ENCODE measurements around the gene STING1.

STING1 gene

DNA sequence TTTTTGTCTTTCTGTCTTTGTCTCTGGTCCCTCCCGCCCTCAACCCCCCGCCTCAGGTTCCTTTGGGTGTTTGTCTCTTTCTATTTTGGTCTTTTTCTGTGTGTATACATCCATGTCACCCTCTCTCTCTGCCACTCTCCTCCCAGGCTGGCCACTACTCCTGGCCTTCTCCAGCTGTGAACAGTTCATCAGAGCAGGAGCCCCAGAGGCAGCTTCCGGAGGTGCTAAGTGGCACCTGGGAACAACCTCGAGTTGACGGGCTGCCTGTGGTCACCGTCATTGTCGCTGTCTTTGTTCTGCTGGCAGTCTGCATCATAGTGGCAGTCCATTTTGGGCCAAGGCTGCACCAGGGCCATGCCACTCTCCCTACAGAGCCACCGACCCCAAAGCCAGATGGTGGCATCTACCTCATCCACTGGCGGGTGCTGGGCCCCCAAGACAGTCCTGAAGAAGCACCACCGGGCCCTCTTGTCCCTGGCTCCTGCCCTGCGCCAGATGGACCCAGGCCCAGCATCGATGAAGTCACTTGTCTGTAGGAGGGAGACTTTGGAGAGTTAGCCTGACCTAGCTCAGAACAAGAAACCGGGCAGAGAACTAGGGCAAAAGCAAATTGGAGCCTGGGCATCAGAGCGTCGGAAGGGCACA is 10.1 kb downstream of the STING1 start:
- TF ChIP-seq, protein P1, sequence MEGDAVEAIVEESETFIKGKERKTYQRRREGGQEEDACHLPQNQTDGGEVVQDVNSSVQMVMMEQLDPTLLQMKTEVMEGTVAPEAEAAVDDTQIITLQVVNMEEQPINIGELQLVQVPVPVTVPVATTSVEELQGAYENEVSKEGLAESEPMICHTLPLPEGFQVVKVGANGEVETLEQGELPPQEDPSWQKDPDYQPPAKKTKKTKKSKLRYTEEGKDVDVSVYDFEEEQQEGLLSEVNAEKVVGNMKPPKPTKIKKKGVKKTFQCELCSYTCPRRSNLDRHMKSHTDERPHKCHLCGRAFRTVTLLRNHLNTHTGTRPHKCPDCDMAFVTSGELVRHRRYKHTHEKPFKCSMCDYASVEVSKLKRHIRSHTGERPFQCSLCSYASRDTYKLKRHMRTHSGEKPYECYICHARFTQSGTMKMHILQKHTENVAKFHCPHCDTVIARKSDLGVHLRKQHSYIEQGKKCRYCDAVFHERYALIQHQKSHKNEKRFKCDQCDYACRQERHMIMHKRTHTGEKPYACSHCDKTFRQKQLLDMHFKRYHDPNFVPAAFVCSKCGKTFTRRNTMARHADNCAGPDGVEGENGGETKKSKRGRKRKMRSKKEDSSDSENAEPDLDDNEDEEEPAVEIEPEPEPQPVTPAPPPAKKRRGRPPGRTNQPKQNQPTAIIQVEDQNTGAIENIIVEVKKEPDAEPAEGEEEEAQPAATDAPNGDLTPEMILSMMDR (IDR thresholded peaks at IDR 0.05; ENCODE audit: low read depth, low read length) = no peak
- DNase-seq (ENCODE audit: extremely low read depth, low read depth) = no peak

DNA sequence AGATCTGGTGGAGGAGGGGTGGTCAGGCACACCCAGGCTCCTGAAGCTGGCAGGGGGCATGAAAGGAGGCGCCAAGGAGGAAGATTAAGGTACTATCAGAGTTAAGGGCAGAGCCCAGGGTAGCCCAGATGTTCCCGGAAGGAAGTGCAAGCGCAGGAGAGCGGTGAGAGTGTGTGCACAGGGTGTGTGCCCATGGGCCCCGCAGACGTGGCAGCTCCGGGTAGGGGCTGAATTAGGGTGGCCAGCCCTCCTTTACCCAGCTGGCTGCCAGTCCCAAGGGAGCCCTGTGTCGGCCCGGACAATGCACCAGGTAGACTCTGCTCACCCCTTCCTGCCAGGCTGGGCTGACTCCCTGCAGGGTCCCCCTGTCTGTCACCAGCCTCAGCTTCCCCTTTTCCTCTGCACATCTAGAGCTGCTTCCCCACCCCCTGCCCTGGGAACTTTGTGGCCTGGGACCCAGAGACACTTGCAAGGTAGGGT is 11.7 kb downstream of the STING1 start, which contains the start of gene SMIM33:
Gene SMIM33, plus strand, starts transcription at position 184 of the 480 bp plus-strand sequence. Its CDS starts 118 bp downstream, at position 302.
- TF ChIP-seq, protein P1 (IDR thresholded peaks at IDR 0.05; ENCODE audit: low read depth, low read length) = no peak
- no peak for DNase-seq (ENCODE audit: extremely low read depth, low read depth)

DNA sequence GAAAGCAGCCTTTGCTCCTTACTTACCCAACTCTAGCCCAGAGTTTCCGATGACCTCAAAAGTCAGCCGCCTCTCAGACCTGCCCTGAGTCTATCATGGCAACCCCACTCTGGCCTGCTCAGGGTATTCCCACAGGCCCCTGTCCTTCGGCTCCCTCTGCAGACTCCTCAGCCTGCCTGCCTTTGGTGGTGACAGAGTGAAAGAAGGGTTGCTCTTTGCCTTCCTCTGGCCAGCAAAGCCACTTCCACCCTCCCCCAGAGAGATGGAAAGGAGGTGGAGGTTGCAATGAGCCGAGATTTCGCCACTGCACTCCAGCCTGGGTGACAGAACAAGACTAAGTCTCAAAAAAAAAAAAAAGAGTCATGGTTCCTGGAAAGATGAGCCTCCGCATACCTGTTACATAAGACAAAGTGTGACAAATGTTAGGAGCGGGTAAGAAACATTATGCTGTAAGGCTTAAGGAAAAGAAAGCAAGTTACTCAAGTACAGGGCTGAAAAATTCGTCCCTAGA is 14.1 kb downstream of the STING1 start:
- TF ChIP-seq, protein P1 (IDR thresholded peaks at IDR 0.05; ENCODE audit: low read depth, low read length) = no peak; the same call in 1 of the 2 replicates
- DNase-seq (ENCODE audit: extremely low read depth, low read depth) = no peak

DNA sequence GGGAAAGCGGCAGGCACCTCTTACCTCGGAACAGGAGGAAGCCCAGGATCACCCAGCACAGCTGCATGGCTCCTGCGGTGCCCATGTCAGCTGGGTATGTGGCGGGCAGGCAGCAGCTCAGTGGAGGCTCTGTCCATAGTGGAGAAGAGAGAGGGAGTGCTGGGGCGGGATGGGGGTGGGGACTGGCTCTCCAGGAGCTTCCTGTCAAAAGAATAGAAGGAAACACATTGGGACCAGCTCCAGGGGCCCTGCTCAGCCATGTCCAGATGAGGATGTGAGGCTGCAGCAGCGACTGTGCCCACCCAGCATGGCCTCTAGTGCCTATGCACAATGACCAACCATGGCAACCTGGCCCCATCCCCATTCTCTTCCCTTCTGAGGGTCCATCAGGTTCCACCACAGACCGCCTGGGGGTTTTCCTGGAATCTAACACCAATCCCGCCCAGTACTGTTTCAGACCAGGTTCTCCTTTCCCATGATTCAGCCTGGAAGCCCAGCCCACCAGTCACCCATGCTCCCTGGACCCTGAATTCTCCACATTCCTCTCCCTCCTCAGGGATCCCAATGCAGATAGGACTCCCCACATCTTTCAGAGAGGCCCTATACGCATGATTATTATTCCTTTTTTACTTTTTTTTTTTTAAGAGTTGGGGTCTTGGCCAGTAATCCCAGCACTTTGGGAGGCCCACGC is 19.8 kb downstream of the STING1 start, which contains the start of gene ECSCR:
Gene ECSCR, minus strand, starts transcription at position 158 of the 691 bp plus-strand sequence. Its CDS starts 73 bp downstream, at position 85.
- DNase-seq (ENCODE audit: extremely low read depth, low read depth) = no peak
- TF ChIP-seq, protein P1 (IDR thresholded peaks at IDR 0.05; ENCODE audit: low read depth, low read length) = no peak

DNA sequence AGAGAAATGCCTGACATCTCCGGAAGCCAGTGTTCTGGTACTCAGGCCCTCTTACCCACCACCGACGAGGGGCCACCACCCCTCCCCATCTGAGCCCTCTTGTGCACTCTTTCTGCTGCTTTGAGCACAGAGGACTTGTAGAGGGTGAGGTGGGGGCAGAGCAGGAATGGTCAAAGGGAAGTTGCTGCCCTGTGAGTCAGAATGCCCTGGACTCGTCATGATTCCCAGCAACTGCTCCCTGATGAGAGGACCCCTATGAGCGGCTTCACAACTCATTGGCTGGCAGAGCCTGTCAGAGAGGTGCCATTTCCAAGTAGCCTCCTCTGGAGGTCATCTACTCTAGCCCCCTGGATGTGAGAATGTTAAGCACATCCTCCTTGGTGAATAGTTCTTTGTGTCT is 20.9 kb downstream of the STING1 start:
- TF ChIP-seq, protein P1 (IDR thresholded peaks at IDR 0.05; ENCODE audit: low read depth, low read length) = no peak
- no peak for DNase-seq (ENCODE audit: extremely low read depth, low read depth)

DNA sequence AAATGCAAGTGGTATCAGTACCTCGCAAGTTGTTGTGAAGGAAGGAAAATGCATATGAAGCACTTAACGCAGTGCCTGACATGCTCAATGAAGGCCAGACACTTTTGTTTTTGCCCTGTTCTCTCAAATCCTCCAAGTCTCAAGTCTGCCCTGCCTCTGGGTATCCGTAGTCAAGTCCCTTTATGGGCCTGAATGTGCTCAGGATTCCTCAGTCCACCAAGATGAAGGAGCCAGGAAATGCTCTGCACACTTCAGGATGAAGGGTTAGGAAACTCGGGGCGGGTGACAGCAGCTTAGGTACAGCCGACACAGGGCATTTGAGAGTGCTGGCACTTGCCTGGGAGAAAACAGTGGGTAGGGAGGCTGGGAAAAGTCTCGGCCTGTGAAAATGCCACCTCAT is 21.4 kb downstream of the STING1 start:
- DNase-seq (ENCODE audit: extremely low read depth, low read depth) = no peak
- TF ChIP-seq, protein P1 (IDR thresholded peaks at IDR 0.05; ENCODE audit: low read depth, low read length) = no peak

DNA sequence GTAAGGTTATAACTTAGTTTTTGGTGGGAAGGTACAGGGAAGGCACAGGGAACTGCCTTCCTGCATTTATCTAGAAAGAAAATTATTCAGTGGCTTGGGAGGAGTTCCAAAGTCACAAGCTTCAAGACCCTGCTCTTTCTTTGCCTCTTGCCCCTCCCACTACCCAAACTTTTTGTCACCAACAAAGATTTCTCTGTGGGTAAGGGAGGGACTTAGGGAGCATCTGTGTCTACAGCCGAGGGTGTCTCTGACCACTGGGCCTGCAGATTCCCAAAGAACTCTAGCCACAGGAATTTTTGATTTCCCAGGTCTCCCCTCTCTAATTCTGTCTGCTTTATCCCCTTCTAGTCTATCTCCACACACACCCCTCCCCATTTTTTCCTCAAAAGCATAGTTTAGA is 22.1 kb downstream of the STING1 start:
- TF ChIP-seq, protein P1 (IDR thresholded peaks at IDR 0.05; ENCODE audit: low read depth, low read length) = no peak
- DNase-seq (ENCODE audit: extremely low read depth, low read depth) = no peak

Data from AG09319 (cell line).